HG02870 (cell line): ENCODE measurements around the gene FLT4.
"Not testable (repeated sequence)": the region's sequence is repeated elsewhere in the genome, so short reads cannot be mapped to it uniquely, and the experiment has no call there.

Source experiments
- ATAC-seq: cut with Tn5 transposase; IDR thresholded peaks from one replicate; pipeline ENCODE4 v1.9.1; 2021; ENCODE audit warnings: mild to moderate bottlenecking, moderate library complexity; ENCODE audit not compliant: unreplicated experiment

Gene FLT4

DNA sequence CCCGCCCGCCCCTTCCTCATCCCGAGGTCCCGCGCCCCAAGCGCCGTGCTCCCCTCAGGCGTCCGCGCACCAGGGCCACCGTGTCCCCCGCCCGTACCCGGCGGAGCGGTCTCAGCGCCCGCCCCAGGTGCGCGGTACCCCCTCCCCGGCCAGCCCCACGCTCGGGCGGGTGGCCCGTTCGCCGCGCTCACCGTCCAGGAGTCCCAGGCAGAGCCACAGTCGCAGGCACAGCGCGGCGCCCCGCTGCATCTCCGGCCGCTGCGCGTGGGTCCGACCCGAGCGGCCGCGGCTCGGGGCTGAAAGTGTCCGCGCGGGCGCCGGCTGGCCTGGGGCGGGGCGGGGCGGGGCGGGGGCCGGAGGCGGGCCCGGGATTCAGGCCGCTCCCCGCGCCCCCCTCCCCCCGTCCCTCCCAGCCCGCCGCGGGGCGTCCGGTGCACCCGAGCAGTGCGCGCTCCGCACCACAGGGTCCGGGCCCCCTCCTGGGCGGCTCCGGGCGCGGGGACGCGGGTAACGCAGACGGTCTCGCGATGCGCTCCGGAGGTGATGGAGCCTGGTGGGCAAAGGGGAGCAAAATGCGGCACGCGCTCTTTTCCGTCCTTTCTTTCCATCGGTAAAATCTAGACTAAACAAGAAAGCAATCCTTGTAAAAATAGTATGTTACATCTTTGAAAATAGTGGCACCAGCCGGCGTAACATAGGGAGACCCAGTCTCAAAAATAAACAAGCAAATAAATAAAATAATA, at the start of gene FLT4:
Gene FLT4, minus strand, starts transcription at position 304 of the 743 bp plus-strand sequence. Its CDS starts 55 bp downstream, at position 249.
- no peak for ATAC-seq

DNA sequence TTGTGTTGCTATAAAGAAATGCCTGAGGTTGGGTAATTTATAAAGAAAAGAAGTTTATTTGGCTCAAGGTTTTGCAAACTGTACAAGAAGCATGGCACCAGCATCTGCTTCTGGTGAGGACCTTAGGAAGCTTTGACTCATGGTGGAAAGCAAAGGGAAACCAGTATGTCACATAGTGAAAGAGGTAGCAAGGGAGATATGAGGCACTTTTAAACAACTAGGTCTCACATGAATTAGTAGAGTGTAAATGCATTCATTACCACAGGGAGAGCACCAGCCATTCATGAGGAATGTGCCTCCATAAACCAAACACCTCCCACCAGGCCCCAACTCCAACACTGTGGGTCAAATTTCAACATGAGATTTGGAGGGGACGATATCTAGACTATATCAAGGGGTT, 49.6 kb upstream of the FLT4 start:
- no peak for ATAC-seq

DNA sequence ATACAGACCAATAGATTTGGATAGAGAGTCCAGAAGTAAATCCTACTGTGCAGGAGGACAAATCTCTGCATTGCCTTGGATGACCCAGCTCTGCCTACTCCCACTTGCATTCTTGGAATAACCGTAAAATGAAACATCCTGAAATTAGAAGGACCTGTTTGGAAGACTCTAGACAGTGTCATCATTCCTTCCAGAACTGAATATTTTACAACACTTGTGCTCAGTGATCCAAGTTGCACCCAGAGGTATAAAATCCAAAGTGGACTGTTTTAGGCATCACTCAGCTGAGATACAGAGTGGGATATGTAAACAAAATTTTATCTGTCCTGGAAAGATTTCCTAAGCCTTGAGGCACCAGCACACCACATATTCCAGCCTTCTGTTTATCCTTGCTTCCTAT, 46.7 kb upstream of the FLT4 start:
- no peak for ATAC-seq

DNA sequence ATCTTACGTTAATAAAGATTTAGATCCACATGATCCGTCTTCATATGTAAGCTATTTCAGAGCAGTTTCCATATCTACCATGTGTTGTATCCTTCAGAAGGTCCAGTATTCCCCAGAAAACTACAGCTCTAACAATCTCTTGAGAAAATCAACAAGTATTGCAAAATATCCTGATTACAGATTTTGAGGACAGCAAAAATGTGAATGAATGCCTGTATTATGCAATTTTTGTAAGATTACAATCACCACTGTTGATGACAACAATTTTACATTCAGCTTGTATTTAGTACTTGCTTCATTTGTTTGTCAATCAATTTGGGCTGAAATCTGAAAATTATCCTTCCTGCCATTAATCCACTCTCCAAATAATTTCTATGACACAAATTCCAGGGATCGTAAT, 43.0 kb upstream of the FLT4 start:
- ATAC-seq: no peak

DNA sequence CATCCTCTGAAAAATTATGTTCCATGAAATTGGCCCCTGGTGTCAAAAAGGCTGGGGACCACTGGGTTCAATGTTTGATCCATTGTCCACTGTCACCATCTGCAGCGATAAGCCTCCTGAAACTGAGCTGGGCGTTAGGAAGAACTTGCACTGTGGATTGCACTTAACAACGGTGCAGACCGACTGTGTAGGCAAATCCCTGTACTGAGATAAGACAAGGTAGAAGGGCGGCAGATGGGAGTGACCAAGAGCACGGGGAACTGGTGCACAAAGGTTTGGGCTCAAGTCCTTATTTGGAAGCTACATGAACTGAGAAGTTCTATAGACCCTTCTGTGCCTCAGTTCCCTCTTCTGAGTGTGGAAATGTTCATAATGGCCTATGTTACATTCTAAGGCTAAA, 41.6 kb upstream of the FLT4 start:
- no peak for ATAC-seq

DNA sequence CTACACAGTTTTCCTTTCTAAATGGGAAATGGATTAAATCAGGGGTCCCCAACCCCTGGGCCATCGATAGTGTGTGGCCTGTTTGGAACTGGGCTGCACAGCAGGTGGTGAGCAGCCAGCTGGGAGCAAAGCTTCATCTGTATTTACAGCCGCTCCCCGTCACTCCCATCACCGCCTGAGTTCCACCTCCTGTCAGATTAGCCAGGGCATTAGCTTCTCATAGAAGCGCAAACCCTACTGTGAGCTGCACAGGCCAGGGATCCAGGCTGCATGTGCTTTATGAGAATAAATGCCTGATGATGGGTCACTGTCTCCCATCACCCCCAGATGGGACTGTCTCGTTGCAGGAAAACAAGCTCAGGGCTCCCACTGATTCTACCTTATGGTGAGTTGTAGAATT, 41.2 kb upstream of the FLT4 start:
- ATAC-seq: no peak

DNA sequence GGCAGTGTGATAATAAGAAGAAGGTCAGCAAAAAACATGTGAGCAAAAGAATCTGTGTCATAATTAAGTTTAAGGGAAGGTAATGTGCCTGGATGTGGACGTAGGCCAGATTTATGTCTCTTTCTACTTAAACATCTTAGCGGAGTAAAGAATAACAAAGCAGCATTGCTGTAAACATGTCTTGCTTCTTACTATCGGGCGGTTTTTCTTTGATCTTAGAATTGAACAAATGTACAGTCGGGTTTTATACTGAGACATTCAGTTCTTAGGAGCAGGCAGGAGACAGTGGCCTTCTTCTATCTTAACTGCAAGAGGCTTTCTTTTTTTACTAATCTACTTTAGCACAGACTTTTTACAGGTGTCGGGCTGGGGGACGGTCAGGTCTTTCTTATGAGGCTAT, 40.4 kb upstream of the FLT4 start:
- no peak for ATAC-seq

DNA sequence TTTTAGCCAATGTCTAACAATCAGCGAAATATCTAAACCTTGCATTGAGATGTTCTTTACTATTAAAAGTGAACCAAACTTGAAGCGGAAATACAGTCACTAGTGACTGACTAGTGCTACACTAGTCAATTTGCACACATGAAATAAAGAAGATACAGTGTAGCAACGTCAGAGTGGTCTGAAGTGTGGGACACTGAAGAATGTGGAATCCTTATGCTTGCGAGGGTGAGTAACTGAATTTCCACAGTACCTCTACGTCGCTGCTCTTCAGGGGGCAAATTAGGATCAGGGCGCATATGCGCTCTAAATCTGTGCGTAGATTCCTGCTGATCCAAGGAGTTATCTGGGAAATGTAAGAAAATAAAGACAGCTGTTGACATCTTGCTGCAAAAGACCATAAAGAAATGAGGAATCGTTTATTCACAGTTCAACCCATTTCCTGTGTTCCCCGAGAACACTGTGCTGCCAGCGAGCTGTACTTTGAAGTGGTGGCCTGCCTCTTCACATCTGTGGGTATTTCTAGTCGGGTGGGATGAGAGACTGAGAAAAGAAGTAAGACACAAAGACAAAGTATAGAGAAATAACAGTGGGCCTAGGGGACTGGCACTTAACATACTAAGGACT, 39.8 kb upstream of the FLT4 start:
- no peak for ATAC-seq

DNA sequence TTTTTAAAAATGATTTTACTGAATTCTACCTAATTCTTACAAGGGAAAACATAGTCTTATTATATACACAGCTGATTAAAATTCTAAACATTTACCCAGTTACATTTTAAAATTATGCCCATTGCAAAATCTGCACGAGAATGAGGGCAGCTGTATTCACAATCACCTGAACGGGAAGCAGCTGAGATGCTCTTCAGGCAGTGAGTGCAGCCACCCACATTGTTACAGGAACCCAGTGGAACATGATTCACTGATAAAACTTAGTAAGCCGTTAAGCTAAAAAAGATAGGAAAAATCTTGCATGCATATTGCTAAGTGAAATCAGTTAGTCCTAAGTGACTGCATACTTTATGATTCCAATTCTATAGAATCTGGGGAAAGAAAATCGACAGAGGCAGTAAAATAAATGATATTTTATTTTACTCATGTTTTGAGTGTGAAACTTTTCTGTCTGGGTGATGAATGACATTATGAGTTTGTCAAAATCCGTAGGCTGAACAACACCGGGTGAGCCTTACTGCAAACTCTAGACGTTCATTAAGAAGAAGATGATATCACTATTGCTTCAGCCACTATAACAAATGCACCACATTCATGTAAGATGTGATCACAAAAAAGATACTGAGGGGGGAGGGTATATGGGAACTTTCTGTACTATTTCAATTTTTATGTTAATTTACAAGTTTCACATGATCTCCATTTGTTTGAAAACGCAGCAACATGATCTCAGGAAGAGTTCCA, 39.1 kb upstream of the FLT4 start:
- no peak for ATAC-seq

DNA sequence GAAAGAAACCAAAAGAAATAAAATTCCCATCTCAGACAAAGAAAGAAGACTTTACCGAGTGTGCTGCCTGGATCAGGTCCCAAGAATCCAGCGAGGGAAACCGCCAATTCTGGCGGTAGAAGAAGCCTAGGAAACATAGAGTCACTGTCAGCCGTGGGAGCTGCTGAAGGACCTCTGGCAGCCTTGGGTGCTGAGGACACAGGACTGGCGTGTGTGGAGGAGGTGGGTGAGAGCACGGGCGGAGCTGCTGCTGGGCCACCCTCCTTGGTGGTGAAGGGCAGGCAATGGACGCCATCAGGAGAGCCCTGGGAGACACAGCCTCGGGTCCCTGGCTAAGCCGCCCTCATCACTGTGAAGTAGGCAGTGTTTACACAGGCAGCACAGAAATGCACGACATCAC, 37.4 kb upstream of the FLT4 start:
- ATAC-seq: not testable (repeated sequence)

DNA sequence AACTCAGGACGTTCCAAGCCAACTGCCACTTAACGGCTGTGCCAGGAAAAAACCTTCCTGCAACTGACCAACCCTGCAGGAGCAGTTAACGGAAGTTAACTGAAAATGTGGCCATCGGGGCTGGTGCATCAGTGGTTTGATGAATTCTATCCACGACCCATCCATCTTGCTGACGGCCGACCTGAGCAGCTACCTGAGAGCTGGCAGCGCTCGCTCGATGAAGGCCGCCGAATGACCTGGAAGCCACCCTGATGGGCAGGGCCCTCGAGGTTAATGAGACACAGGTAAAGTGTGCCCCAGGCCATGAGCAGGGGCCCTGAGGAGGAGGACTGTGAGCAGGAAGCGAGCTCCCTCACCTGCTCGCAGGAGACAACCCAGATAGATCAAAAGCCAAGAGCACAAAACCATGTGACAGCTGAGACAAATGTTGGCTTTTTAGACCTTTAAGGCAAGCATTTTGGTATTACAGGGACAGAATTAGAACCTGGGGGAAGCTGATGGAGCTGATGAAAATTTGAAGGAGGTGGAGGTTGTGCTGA, 35.3 kb upstream of the FLT4 start:
- ATAC-seq: no peak

DNA sequence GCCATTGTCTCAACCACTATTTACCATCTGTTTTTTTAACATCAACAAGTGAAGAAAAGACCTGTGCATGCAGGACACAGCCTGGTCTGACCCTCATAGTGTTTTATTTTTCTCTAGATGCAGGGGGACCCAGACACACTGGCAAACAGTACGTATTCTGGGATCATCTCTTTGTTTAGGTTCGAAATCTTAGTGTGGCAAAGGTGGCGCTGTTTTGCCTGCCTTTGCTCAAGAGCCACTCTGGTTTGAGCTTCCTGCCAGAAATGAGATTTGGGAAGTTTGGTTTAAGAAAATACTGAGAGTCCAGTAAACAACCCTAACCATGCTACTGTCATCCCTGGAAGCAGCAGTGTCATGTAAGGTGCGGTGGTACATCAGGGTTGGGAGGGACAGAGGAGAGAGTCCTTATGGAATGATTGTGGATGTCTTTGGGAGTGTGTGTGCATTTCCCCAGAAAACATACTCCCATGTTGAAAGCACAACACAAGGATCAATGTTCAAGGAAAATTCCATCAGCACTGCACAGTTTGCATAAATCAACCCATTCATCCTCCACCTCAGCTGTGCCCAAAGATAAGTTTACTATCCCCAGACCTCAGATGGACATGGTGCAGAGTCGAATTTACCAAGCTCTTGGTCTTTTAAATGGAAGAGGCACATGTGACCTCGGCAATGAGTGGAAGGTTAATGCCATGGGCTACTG, 34.0 kb upstream of the FLT4 start:
- no peak for ATAC-seq

DNA sequence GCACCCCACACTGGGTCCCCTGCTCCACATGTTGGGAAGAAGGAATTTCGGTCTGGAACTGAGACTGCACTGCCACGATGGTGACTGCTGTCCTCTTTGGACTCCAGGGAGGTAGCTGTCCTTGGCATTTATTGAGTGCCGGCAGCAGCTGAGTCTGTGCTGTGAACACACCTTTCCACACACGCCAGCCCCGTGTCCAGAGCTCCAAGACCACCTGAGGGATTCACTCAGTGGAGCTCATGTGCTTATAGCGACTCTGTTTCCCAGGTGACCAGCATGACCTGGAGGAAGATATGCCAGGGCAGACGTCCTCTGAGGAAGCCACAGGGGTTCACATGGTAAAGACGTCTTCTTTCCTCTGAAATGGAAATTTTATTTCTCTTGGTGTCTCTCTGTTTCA, 33.2 kb upstream of the FLT4 start:
- ATAC-seq: no peak

DNA sequence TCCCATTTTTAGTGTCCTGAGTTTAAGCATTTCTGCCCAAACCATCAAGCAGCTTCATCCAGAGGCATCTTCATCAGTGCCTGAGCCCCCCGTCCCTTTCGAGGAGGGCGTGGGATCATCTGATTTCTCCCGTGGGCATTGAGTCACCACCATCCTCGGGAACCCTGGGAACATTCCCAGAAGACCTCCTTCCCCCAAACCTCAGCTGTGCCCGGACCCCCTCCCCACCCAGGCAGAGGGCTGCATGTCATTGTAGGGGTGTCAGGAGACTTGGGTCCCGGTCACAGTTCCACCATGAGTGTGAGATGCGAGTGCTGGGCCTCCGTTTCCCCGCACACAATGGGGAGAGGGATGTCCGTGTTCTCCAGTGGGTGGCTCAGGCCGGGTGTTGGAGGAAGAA, 32.6 kb upstream of the FLT4 start:
- not testable (repeated sequence) for ATAC-seq

DNA sequence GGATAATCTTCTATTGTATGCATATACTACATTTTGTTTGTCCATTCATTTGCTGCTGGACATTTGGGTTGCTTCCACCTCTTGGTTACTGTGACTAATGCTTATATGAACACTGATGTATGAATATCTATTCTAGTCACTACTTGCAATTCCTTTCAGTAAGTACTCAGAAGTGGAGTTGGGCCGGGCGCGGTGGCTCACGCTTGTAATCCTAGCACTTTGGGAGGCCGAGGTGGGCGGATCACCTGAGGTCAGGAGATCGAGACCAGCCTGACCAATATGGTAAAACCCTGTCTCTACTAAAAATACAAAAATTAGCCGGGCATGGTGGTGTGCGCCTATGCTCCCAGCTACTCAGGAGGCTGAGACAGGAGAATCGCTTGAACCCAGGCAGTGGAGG, 28.9 kb upstream of the FLT4 start:
- ATAC-seq: not testable (repeated sequence)

DNA sequence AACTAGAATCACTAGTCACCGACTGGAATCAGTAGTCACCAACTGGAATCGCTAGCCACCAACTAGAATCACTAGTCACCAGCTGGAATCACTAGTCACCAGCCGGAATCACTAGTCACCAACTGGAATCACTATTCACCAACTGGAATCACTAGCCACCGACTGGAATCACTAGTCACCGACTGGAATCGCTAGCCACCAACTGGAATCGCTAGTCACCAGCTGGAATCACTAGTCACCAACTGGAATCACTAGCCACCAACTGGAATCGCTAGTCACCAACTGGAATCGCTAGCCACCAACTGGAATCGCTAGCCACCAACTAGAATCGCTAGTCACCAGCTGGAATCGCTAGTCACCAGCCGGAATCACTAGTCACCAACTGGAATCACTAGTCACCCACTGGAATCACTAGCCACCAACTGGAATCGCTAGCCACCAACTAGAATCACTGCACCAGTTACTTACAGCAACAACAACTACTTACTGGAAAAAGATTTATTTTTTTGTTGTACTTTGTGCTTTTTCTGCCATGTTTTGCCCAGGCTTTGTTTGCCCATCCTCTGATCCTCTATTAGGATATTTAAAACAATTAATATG, 25.7 kb upstream of the FLT4 start:
- no peak for ATAC-seq

DNA sequence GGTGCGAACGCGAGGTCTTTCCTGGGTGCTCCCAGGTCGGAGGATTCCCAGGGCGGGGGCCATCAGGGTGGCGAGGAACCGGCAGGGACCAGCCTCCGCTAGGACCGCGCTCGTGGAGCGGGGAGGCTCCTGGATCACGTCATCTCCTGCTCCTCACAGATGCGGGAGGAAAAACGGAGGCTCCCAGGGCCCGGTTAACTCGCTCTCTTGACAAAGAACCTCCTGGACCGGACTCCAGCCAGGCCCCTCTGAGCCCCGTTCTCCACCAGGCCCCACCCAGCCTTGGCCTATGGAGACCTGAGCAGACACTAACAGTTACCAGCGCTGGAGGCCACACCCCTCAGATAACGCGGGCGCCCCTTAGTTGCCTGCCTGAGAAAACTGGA, 24.7 kb upstream of the FLT4 start:
- not testable (repeated sequence) for ATAC-seq

DNA sequence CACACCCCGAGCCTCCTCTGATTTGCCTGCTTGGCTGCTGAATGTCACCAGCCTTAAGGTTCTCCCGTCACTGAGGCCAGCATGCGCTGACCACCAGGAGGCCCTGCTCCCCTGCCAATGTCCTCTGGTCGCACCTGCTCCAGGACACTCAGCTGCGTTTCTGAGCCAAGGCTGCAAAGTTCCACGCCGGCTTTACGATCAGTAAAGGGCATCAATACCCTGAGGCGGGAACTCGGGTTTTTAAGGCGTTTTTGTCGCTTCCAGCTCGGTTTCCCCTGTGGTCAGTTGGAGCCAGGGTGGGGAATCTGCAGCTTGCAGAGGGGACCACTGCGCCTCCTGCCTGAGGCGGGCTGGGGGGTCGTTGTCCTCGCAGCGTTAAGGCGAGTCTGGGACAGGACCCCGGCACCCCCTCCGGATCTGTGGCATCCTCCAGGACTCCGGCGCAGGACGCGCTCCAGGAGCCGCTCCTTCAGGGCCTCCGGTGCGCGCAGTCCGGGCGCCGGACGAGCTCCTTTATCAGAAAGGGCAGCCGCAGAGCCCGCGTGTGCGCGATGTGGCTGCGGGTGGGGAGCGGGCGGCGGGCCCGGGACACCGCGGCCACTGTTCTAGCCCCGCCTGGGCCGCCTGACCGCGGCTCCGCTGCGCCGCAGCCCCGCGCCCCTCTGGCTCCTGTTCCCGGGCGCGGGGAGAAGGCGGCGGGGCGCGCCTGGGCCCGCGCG, 24.1 kb upstream of the FLT4 start:
- no peak for ATAC-seq

DNA sequence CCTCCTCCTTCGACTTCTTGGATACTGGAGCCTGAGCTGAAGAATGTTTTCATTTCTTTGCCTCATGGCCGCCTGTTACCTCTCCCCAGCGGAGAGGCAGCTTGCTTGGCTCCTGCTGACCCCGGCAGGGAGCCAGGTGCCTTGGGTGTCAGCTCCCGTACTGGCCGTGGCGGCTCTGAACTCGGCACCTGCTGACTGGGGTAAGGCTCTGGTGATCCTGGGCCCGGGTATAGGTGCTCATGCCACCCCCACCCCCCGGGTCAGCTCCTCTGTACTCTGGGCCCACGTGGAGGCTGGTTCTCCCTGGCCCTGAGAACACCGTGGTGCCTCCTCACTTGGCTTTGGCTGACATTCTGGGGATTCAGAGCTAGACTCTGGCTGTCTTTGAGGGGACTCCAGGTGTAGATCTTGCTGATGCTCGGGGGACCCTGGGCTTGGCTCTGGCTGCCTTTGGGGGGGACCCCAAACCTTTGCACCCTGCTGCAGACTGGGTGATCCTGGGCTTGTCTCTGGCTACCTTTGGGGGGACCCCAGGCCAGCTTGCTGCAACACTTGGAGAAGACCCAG, 22.6 kb upstream of the FLT4 start:
- not testable (repeated sequence) for ATAC-seq
